ACHN (cell line): ENCODE results near the gene ENDOD1.

Source experiments
- DNase-seq: peaks from one replicate; pipeline ENCODE4 v3.0.0-alpha.2; 2015
- in situ Hi-C: cut with HindIII; loops from 2 replicates; pipeline ENCODE4 v1.10.0; 2017; ENCODE audit warnings: low sequenced_read_pairs, low pct_ligation_motif_present, low pct_unique_long_range_greater_than_20kb

ENDOD1 gene

GRCh38 chr11:95074792-95075563 lies 14.7 kb upstream of the ENDOD1 start:
- no peak for DNase-seq
- in situ Hi-C loops: no loop called here

GRCh38 chr11:95076416-95076815 lies 13.2 kb upstream of the ENDOD1 start:
- DNase-seq: peak; percentile 27
- in situ Hi-C loops: no loop called here

GRCh38 chr11:95076981-95077380 lies 12.7 kb upstream of the ENDOD1 start:
- in situ Hi-C loops: no loop called here

GRCh38 chr11:95078526-95078925 lies 11.1 kb upstream of the ENDOD1 start:
- no peak for DNase-seq
- in situ Hi-C loops: no loop called here

More at GRCh38 chr11:95076981-95077380, 12.7 kb upstream of the ENDOD1 start:
- no peak for DNase-seq

GRCh38 chr11:95081010-95081409 lies 8.6 kb upstream of the ENDOD1 start:
- DNase-seq: no peak
- in situ Hi-C loops: no loop called here

GRCh38 chr11:95081412-95081811 lies 8.2 kb upstream of the ENDOD1 start:
- no peak for DNase-seq
- in situ Hi-C loops: no loop called here

- in situ Hi-C loops: no loop called here
- no peak for DNase-seq
Observed at GRCh38 chr11:95082576-95083001, 7.1 kb upstream of the ENDOD1 start.

- in situ Hi-C loops: no loop called here
- peak; percentile 40 for DNase-seq
Observed at GRCh38 chr11:95084509-95084908, 5.1 kb upstream of the ENDOD1 start.

GRCh38 chr11:95085117-95085816 lies 4.4 kb upstream of the ENDOD1 start:
- DNase-seq: peak; percentile 14
- in situ Hi-C loops: no loop called here

- in situ Hi-C loops: no loop called here
- no peak for DNase-seq
Observed at GRCh38 chr11:95086151-95086550, 3.5 kb upstream of the ENDOD1 start.

GRCh38 chr11:95086836-95087570 lies 2.6 kb upstream of the ENDOD1 start:
- in situ Hi-C loops: no loop called here
- DNase-seq: no peak

GRCh38 chr11:95088946-95089619 lies 563 bp upstream of the ENDOD1 start:
- in situ Hi-C loops: no loop called here
- DNase-seq: peak; percentile 24

GRCh38 chr11:95091663-95092180 lies 2.1 kb downstream of the ENDOD1 start:
- in situ Hi-C loops: no loop called here
- DNase-seq: no peak

GRCh38 chr11:95092549-95093324 lies 3.1 kb downstream of the ENDOD1 start:
- in situ Hi-C loops: no loop called here
- peak; percentile 59 for DNase-seq

GRCh38 chr11:95093548-95093947 lies 3.9 kb downstream of the ENDOD1 start:
- DNase-seq: no peak
- in situ Hi-C loops: no loop called here

GRCh38 chr11:95095858-95096587 lies 6.4 kb downstream of the ENDOD1 start:
- DNase-seq: peak; percentile 13
- in situ Hi-C loops: no loop called here

- DNase-seq: no peak
- in situ Hi-C loops: no loop called here
Observed at GRCh38 chr11:95097209-95097608, 7.6 kb downstream of the ENDOD1 start.
